Naive thymus-derived CD4-positive, alpha-beta T cell (primary cell): Measurements from ENCODE around the gene HMOX1. TPM values are rescaled to one million over a fixed set of nuclear protein-coding genes. Genes with fewer than 3 reads are reported as not detected.

Experiments used
- ATAC-seq: fragments of 150-1000 bp; cut with Tn5 transposase; 2 replicates; pipeline ENCODE4 v1.10.0; 2021; ENCODE audit warnings: mild to moderate bottlenecking, moderate library complexity
- CTCF ChIA-PET: fragments of 350-600 bp; sonication (Branson Sonifier 250); formaldehyde crosslinking; loops from one replicate; lab custom pipeline; 2021; ENCODE audit warnings: antibody characterized with exemption; lab: Charles Lee
- POLR2A ChIA-PET: fragments of 350-600 bp; sonication (Branson Sonifier 250); formaldehyde crosslinking; loops from one replicate; lab custom pipeline; 2021; ENCODE audit warnings: antibody characterized with exemption, inconsistent platforms; lab: Charles Lee
- DNase-seq, 9 donors: peaks; one replicate each; pipeline versions ENCODE4 v3.0.0 to v3.0.0-alpha.2; 2020 to 2022; ENCODE audit warnings: mixed read lengths in 1 of 9
- H3K27ac ChIP-seq: one replicate; pipeline ENCODE4 v1.7.0; 2013; ENCODE audit warnings: mild to moderate bottlenecking, low read depth, low read length, moderate library complexity
- H3K27me3 ChIP-seq, 2 donors: one replicate each; pipeline ENCODE4 v1.7.0; 2013; ENCODE audit warnings: low read length in 2 of 2, mild to moderate bottlenecking in 2 of 2, moderate library complexity in 2 of 2; ENCODE audit not compliant: control insufficient read depth in 2 of 2, insufficient read depth in 2 of 2
- H3K36me3 ChIP-seq, 3 experiments: 1 replicate in 2 of 3; 2 replicates in 1 of 3; pipeline ENCODE4 v1.7.0; 2013; ENCODE audit warnings: low read length in 3 of 3, mild to moderate bottlenecking in 3 of 3, moderate library complexity in 1 of 3; ENCODE audit not compliant: insufficient read depth in 3 of 3, control insufficient read depth in 2 of 3
- H3K4me1 ChIP-seq, 2 donors: one replicate each; pipeline ENCODE4 v1.7.0; 2013; ENCODE audit warnings: low read length in 2 of 2, mild to moderate bottlenecking in 2 of 2, moderate library complexity in 1 of 2; ENCODE audit not compliant: control insufficient read depth in 2 of 2, insufficient read depth in 2 of 2
- H3K4me3 ChIP-seq: 2 replicates; pipeline ENCODE4 v1.7.0; 2013; ENCODE audit warnings: mild to moderate bottlenecking, low read length
- H3K9me3 ChIP-seq, 3 experiments: 1 replicate in 2 of 3; 2 replicates in 1 of 3; pipeline ENCODE4 v1.7.0; 2013; ENCODE audit warnings: low read length in 3 of 3; ENCODE audit not compliant: control insufficient read depth in 2 of 3
- H3K27ac Mint-ChIP-seq, 9 donors: one replicate each; pipeline ENCODE4 v1.8.0; 2020 to 2022; ENCODE audit warnings: mixed read lengths in 9 of 9, mild to moderate bottlenecking in 8 of 9, moderate library complexity in 5 of 9, inconsistent platforms in 2 of 9
- H3K27me3 Mint-ChIP-seq, 5 donors: one replicate each; pipeline ENCODE4 v1.8.0; 2021 to 2022; ENCODE audit warnings: mixed read lengths in 5 of 5, mild to moderate bottlenecking in 1 of 5
- H3K36me3 Mint-ChIP-seq, 5 donors: one replicate each; pipeline ENCODE4 v1.8.0; 2020 to 2022; ENCODE audit warnings: mixed read lengths in 5 of 5, mild to moderate bottlenecking in 3 of 5, inconsistent platforms in 1 of 5
- H3K4me1 Mint-ChIP-seq, 7 donors: one replicate each; pipeline ENCODE4 v1.8.0; 2020 to 2022; ENCODE audit warnings: mixed read lengths in 7 of 7, mild to moderate bottlenecking in 3 of 7, inconsistent platforms in 1 of 7
- H3K4me3 Mint-ChIP-seq, 10 donors: one replicate each; pipeline ENCODE4 v1.8.0; 2020 to 2022; ENCODE audit warnings: mild to moderate bottlenecking in 10 of 10, mixed read lengths in 10 of 10, moderate library complexity in 6 of 10, inconsistent platforms in 2 of 10
- H3K9me3 Mint-ChIP-seq, 11 donors: one replicate each; pipeline ENCODE4 v1.8.0; 2020 to 2022; ENCODE audit warnings: mixed read lengths in 11 of 11, mild to moderate bottlenecking in 4 of 11, inconsistent platforms in 1 of 11, moderate library complexity in 1 of 11
- intact Hi-C, 2 donors: fragments of 100-400 bp; cut with micrococcal nuclease; formaldehyde crosslinking; loops; one replicate each; pipeline ENCODE4 v1.15.1; 2023
- polyA plus RNA-seq, 2 donors: library from polyadenylated mRNA; unstranded; fragments of 300-500 nt; fragmentation: Illumina TruSeq; gene quantifications; one replicate each; pipeline ENCODE4 v1.2.3, GENCODE V29; 2021
- total RNA-seq, 6 experiments: library from RNA in 5 of 6; stranded (reverse) in 5 of 6; gene quantifications; 1 replicate in 5 of 6; 2 replicates in 1 of 6; pipeline ENCODE4 v1.2.3 and lab custom pipeline; 2021 to 2026

Gene HMOX1
- total and polyA plus RNA-seq, 7 experiments from 2014 or later: 0.14 to 54.0 (median 4.7) TPM

- Histone ChIP-seq H3K27ac (no peak overlapping the region), H3K4me3 (no peak overlapping the region), H3K4me1 (no peaks in the 10 kb centered on the region), H3K9me3 (no peaks in the 10 kb centered on the region), H3K36me3 (no peaks in the 10 kb centered on the region), H3K27me3 (no peaks in the 10 kb centered on the region)
- ATAC-seq (no peak), DNase-seq (no peak)
- Mint-ChIP-seq H3K9me3 (peaks cover 0 to 2% (median 0%) of the 10 kb centered on the region in 11 donors), H3K27ac (no peak overlapping the region), H3K36me3 (no peaks in the 10 kb centered on the region), H3K4me3 (no peak overlapping the region), H3K27me3 (peaks cover 17 to 31% (median 25%) of the 10 kb centered on the region in 5 donors), H3K4me1 (peaks cover 0 to 11% (median 5%) of the 10 kb centered on the region in 7 donors)
- ChIA-PET POLR2A (no interaction called here), CTCF (no interaction called here)
- intact Hi-C loops: no loop called here
Observed at GRCh38 chr22:35368386-35368785, 12.5 kb upstream of the HMOX1 start.

DNA sequence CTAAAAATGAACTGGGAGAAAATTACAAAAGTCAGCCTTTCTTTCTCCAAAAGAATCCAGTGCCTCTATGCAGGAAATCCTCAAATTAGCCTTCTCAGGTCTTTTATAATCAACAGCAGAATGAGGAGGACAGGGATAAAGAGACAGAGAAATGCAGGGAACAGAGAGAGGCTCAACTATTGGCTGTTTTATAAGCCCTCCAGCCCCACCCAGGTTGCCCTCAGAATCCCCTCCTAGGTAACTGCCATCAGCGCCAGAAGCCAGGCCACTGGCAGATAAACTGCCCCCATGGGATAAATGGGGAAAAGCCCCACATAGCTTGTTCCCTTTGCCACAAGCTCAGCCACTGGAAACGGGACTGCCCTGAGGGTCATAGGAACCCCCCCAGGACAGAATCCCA, 10.9 kb upstream of the HMOX1 start:
- Mint-ChIP-seq H3K4me1 (peaks cover 0 to 11% (median 5%) of the 10 kb centered on the region in 7 donors), H3K27me3 (peaks cover 17 to 29% (median 24%) of the 10 kb centered on the region in 5 donors), H3K27ac (no peak overlapping the region), H3K9me3 (peaks cover 0 to 2% (median 0%) of the 10 kb centered on the region in 11 donors), H3K4me3 (no peak overlapping the region), H3K36me3 (no peaks in the 10 kb centered on the region)
- Histone ChIP-seq H3K27me3 (no peaks in the 10 kb centered on the region), H3K9me3 (no peaks in the 10 kb centered on the region), H3K27ac (no peak overlapping the region), H3K4me1 (no peaks in the 10 kb centered on the region), H3K36me3 (no peaks in the 10 kb centered on the region), H3K4me3 (no peak overlapping the region)
- intact Hi-C loops: no loop called here
- ChIA-PET CTCF (interaction anchor here (0.7 kb wide), 1 partner anchor 211 kb away, joined by 5 read pairs; no protein-coding TSS in a partner anchor), POLR2A (no interaction called here)
- DNase-seq (no peak), ATAC-seq (no peak)

DNA sequence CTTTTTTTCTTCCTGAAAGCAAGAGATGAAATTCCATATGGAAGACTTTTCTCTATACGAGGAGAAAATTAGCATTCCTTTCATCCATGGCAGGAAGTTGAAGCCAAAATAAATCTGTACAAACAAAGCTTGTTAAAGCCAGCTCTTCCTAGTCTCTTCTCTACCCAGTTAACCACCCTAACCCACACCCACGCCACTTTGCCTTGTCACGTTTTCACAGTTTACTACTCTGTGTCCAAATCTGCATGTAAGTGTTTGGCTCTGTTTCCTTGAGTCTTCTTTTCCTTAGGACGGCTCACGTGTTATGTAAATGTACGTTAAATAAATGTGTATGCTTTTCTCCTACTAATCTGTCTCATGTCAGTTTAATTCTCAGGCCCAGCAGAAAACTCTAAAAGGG, 7.1 kb upstream of the HMOX1 start:
- Mint-ChIP-seq H3K36me3 (no peaks in the 10 kb centered on the region), H3K4me3 (no peak overlapping the region), H3K4me1 (peaks cover 10 to 21% (median 18%) of the 10 kb centered on the region in 7 donors), H3K27ac (no peak overlapping the region), H3K27me3 (peaks cover 2 to 8% (median 4%) of the 10 kb centered on the region in 5 donors), H3K9me3 (peaks cover 0 to 2% (median 0%) of the 10 kb centered on the region in 11 donors)
- H3K27ac ChIP-seq: no peak overlapping the region
- DNase-seq: no peak
- H3K27me3 ChIP-seq: no peaks in the 10 kb centered on the region
- no peaks in the 10 kb centered on the region for H3K36me3 ChIP-seq
- ATAC-seq: no peak
- ChIA-PET POLR2A (no interaction called here), CTCF (no interaction called here)
- intact Hi-C loops: no loop called here
- no peak overlapping the region for H3K4me3 ChIP-seq
- no peaks in the 10 kb centered on the region for H3K9me3 ChIP-seq
- peaks cover 0 to 7% of the 10 kb centered on the region in 2 donors for H3K4me1 ChIP-seq

DNA sequence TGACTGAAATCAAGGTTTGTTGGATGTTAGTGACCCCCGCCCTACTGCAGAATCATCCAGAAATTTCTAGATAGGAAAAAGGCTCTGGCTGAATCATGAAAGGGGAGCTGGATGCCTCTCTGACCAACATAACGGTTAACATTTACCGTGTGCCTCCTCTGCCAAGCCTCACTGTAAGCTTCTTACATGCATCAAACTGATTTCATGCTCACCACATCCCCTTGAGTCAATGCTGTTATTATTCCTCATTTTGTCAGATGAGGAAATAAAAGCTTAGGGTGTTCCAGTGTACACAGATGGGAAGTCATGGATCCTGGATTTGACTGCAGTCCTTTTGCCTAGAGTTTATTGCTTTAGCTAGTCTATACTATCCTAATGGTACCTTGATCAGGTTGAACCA, 5.9 kb upstream of the HMOX1 start:
- ATAC-seq: peak; percentile 28
- Histone ChIP-seq H3K36me3 (no peaks in the 10 kb centered on the region), H3K27me3 (no peaks in the 10 kb centered on the region), H3K4me3 (no peak overlapping the region), H3K27ac (no peak overlapping the region), H3K9me3 (no peaks in the 10 kb centered on the region), H3K4me1 (peaks cover 0 to 7% of the 10 kb centered on the region in 2 donors)
- H3K4me3 Mint-ChIP-seq: no peak overlapping the region
- ChIA-PET POLR2A (interaction anchor here (0.7 kb wide), 1 partner anchor 178 kb away, joined by 3 read pairs; no protein-coding TSS in a partner anchor), CTCF (interaction anchor here (0.7 kb wide), 2 partner anchors 10 to 84 kb away, joined by 3 to 4 read pairs; no protein-coding TSS in a partner anchor)
- no peaks in the 10 kb centered on the region for H3K36me3 Mint-ChIP-seq
- peaks cover 0 to 2% (median 0%) of the 10 kb centered on the region in 11 donors for H3K9me3 Mint-ChIP-seq
- peaks cover 0 to 3% (median 0%) of the 10 kb centered on the region in 5 donors for H3K27me3 Mint-ChIP-seq
- intact Hi-C loops: no loop called here
- H3K27ac Mint-ChIP-seq: no peak overlapping the region
- no peak for DNase-seq
- peaks cover 10 to 21% (median 21%) of the 10 kb centered on the region in 7 donors for H3K4me1 Mint-ChIP-seq

DNA sequence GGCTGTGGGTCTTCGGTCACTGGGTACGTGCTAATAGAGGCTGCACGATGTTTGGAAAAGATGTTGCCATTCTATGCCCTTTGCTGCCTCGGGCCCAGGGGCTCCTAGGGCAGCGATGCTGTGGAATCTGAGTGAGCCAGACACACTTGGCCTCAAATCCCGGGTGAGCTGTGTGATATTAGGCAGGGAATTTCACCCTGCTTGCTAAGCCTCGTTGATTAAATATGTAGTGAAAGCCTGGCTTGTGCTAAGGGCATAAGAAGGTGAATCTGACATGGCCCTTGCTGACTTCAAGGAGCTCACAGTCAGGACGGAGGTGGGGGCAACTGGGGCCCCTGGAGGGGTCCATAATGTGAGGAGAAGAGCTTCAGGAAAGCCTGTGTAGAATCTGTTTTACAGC, 5.4 kb upstream of the HMOX1 start:
- Histone ChIP-seq H3K9me3 (no peaks in the 10 kb centered on the region), H3K36me3 (no peaks in the 10 kb centered on the region), H3K4me1 (peaks cover 0 to 7% of the 10 kb centered on the region in 2 donors), H3K4me3 (no peak overlapping the region), H3K27me3 (no peaks in the 10 kb centered on the region), H3K27ac (no peak overlapping the region)
- ATAC-seq (no peak), DNase-seq (no peak)
- intact Hi-C loops: no loop called here
- Mint-ChIP-seq H3K4me1 (peaks cover 10 to 26% (median 24%) of the 10 kb centered on the region in 7 donors), H3K27ac (peak overlapping the region in 1 of 9 donors; percentile 34), H3K9me3 (peaks cover 0 to 2% (median 0%) of the 10 kb centered on the region in 11 donors), H3K4me3 (no peak overlapping the region), H3K36me3 (no peaks in the 10 kb centered on the region), H3K27me3 (peaks cover 0 to 8% (median 0%) of the 10 kb centered on the region in 5 donors)
- ChIA-PET POLR2A (interaction anchor here (0.7 kb wide), 1 partner anchor 177 kb away, joined by 3 read pairs; no protein-coding TSS in a partner anchor), CTCF (interaction anchor here (0.7 kb wide), 1 partner anchor 84 kb away, joined by 4 read pairs; no protein-coding TSS in a partner anchor)

- ChIA-PET CTCF (no interaction called here), POLR2A (no interaction called here)
- peak; percentile 59 for ATAC-seq
- peaks cover 0 to 6% of the 10 kb centered on the region in 2 donors for H3K27me3 ChIP-seq
- H3K4me3 ChIP-seq: no peak overlapping the region
- intact Hi-C loops: no loop called here
- peaks cover 4 to 7% of the 10 kb centered on the region in 2 donors for H3K4me1 ChIP-seq
- Mint-ChIP-seq H3K4me1 (peaks cover 17 to 31% (median 27%) of the 10 kb centered on the region in 7 donors), H3K36me3 (no peaks in the 10 kb centered on the region), H3K9me3 (peaks cover 0 to under 1% (median 0%) of the 10 kb centered on the region in 11 donors), H3K27ac (peak overlapping the region in 4 of 9 donors; percentile 10 to 68 (median 54)), H3K4me3 (peak overlapping the region in 1 of 10 donors; percentile 39), H3K27me3 (peaks cover 6 to 18% (median 6%) of the 10 kb centered on the region in 5 donors)
- no peaks in the 10 kb centered on the region for H3K36me3 ChIP-seq
- H3K27ac ChIP-seq: no peak overlapping the region
- no peaks in the 10 kb centered on the region for H3K9me3 ChIP-seq
- DNase-seq: peak in 4 of 9 donors; percentile 13 to 34 (median 18)
Observed at GRCh38 chr22:35376728-35377472, 4.0 kb upstream of the HMOX1 start.
